ENCODE measurements around the gene EVI5L.
"Not testable (repeated sequence)": the region's sequence is repeated elsewhere in the genome, so short reads cannot be mapped to it uniquely, and the experiment has no call there.

Gene EVI5L

GRCh38 chr19:7874897-7875273, 44.9 kb downstream of the EVI5L start:
- DNase-seq = no peak

DNA sequence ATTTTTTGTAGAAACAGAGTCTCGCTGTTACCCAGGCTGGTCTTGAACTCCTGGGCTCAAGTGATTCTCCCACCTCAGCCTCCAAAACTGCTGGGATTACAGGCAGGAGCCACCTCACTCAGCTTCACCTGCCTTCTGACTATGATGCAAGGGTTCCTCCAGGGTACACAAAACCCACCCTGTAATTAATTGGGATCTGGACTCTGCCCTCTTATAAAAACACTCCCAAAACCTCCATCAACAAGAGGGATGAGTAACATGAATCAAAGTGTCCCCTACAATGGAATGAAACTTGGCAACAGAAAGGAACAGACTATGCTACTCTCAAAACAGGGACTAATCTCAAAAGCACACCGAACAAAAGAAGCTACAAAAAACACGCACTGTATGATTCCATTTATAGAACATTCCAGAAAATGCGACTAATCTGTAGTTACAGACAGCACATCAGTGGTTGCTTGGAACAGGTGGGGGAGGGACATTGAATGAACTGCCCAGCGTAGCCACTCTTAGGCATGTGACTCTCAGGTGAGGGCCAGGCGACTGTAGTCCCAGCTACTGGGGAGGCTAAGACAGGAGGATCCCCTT, 47.3 kb downstream of the EVI5L start:
- no peak for DNase-seq

DNA sequence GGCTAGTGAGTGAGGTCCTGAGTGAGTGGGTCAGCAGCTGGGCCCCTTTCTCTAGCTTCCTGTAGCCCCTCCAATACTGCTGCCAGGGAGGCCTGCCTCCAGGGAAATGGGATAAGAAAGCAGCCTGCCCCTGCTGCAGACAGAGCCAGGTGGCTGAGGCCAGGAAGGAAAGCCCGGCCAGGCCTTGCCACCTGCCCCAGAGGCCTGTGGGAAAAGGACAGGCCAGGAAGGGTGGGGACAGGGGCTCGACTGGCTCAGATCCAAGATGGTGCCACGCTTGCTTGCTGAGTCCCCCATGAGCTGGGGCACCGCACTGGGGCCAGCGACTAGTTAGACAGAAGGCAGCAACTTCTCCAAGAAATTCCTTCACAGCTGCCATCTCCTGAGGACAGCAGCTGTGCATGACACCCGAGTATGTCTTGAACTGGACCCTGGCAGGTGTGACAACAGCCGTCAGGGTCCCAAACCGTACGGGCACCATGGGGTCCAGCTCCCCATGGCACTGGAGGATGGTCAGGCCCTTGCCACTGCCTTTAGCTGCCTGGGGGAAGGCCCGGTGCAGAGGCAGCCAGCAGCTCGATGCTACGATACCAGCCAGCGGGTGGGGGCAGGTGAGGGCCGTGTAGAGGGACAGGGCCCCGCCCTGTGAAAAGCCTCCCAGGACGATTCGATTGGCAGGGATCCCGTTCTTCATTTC, 49.2 kb downstream of the EVI5L start:
- DNase-seq = no peak

DNA sequence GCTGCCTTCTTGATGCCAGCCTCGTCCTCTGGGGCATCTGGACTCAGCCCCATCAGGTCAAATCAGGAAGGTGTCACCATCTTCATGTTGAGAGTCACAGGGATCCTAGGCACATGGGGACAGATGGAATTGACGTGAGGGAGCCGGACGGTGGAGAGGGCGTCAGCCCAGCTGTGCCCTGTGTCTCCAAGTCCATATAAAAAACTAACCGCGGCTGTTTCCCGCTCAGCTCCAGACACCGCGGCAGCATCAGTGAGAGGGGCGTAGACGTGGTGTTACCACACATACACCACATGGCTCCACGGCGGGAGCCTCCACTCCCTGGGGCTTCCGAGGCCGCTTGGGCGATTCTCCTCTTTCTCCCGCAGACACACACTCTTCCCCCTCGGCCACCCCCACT, 49.8 kb downstream of the EVI5L start:
- DNase-seq = no peak

GRCh38 chr19:7881910-7882309, 51.9 kb downstream of the EVI5L start:
- no peak for DNase-seq

- no peak for DNase-seq
Observed at GRCh38 chr19:7883105-7883504, 53.1 kb downstream of the EVI5L start.

- DNase-seq = no peak
Observed at GRCh38 chr19:7883796-7884570, 54.0 kb downstream of the EVI5L start.

- DNase-seq = no peak
Observed at GRCh38 chr19:7885818-7886217, 55.8 kb downstream of the EVI5L start.

DNA sequence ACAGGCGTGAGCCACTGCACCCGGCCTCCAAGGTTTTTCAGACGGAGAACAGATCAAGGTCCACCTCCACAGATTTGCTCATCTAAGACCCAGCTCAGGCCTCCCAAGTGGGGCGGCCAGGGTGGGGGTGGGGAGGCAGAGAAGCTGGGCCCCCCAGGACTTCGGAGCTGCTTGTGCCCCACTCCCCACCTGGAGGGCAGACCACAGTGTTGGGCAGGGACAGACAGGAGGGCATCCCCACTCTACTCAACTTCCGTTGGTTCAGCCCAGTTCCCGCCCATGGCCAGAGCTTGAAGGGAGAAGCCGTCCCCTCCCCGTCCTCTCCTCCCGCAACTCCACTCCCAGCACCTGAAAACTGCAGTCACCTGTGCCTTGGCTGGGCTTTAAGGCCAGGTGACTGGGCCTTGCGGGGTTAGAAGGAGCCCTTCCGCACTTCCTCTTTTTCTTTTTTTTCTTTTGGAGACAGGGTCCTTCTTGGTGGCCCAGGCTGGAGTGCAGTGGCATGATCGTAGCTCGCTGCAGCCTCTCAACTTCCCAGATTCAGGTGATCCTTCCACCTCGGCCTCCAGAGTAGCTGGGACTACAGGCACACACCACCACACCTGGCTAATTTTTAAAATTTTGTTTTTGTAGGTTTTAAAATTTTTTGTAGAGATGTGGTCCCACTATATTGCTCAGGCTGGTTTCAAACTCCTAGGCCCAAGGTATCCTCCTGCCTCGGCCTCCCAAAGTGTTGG, 57.6 kb downstream of the EVI5L start:
- no peak for DNase-seq

GRCh38 chr19:7888145-7888825, 58.3 kb downstream of the EVI5L start, which contains the start of gene LRRC8E:
LRRC8E (plus strand) TSS chr19:7888510; CDS start chr19:7895604, 7,094 bp downstream.
- peak; percentile 29 for DNase-seq

DNA sequence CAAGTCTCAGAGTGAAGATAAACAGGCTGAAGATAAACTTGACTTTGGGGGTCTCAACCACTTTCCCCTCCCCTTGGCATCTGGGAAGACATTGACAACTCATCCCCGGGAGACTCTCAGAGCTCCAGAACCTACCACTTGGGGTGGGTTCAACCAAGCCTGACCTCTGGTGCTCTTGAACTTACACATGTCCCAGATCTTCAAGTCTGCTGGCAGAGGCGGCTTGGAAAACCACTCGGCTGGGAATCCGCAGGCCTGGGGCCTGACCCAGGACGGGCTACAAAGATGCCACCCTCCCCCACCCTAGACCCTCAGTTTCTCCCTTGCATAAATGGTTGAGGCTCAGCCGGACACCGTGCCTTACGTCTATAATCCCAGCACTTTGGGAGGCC, 58.8 kb downstream of the EVI5L start:
- no peak for DNase-seq

DNA sequence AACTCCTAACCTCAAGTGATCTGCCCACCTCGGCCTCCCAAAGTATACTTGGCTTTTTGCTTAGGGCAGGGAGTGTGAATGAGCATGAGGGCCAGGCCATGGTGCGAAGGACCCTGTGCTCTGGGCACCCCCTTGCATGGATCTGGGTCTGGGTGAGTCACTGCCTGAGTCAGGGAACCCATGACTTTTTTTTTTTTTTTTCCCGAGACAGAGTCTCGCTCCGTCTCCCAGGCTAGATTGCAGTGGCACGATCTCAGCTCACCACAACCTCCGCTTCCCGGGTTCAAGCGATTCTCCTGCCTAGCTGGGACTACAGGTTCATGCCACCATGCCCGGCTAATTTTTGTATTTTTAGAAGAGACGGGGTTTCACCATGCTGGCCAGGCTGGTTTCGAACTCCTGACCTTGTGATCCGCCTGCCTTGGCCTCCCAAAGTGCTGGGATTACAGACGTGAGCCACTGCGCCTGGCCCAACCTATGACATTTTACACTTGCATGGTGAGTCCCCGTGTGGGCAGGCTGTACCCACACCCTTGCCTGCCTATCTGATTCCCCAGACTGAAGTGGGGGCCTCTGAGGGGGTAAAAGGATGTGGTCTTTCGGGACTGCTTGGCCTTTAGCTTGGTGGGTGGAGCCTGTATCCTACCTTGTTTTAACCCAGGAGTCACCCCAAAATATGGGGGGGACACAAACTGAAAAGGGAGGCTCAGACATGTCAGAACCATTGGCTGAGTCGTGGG, 63.5 kb downstream of the EVI5L start:
- DNase-seq = not testable (repeated sequence)

- no peak for DNase-seq
Observed at GRCh38 chr19:7894612-7895309, 64.7 kb downstream of the EVI5L start.

DNA sequence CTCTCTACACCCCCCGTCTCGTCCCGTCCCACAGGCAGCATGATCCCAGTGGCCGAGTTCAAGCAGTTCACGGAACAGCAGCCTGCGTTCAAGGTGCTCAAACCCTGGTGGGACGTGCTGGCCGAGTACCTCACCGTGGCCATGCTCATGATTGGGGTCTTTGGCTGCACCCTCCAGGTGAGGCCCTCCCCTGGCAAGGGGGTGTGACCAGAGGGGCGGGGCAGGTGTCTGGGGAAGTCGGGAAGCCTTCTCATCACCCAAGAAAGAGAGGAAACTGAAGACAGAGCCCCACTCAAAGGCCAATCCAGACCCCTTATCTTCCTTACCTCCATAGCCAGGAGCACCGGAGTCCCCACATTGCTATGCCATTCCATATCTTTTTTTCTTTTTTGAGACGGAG, 65.5 kb downstream of the EVI5L start:
- no peak for DNase-seq

DNA sequence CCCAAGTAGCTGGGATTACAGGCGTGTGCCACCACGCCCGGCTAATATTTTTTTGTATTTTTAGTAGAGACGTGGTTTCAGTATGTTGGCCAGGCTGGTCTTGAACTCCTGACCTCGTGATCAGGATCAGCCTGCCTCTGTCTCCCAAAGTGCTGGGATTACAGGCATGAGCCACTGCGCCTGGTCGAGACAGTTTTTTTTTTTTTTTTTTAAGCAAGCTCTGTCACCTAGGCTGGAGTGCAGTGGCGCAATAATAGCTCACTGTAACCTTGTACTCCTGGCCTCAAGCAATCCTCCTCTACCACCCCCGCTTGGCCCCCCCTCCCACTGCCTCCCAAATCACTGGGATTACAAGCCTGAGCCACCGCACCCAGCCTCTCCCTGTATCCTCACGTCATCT, 67.3 kb downstream of the EVI5L start:
- DNase-seq = no peak

DNA sequence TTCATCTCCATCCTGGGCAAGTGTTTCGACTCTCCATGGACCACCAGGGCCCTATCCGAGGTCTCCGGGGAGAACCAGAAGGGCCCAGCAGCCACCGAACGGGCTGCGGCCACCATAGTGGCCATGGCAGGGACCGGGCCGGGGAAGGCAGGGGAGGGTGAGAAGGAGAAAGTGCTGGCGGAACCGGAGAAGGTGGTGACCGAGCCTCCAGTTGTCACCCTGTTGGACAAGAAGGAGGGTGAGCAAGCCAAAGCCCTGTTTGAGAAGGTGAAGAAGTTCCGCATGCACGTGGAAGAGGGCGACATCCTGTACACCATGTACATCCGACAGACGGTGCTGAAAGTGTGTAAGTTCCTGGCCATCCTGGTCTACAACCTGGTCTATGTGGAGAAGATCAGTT, 68.9 kb downstream of the EVI5L start:
- no peak for DNase-seq

GRCh38 chr19:7899751-7900378, 69.8 kb downstream of the EVI5L start:
- DNase-seq = no peak

GRCh38 chr19:7900401-7900870, 70.4 kb downstream of the EVI5L start:
- DNase-seq = no peak

DNA sequence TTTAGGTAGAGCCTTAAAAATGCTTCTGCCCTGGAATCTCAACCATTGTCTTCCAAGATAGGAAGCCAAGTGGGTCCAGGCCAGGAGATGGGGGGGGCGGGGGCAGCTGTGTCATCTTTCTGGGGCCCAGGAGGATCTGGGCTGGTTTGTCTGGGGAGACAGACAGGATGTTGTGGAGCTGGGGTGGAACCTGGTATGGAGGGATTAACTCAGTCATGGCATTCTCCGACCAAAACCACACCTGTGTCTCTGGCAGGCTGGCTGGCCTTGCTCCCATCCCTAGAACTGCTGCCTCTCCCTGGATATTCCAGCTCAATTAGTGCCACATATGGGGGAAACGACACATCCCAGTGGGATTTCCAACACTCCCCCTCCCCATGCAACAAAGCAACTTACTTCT, 70.9 kb downstream of the EVI5L start:
- DNase-seq = no peak

DNA sequence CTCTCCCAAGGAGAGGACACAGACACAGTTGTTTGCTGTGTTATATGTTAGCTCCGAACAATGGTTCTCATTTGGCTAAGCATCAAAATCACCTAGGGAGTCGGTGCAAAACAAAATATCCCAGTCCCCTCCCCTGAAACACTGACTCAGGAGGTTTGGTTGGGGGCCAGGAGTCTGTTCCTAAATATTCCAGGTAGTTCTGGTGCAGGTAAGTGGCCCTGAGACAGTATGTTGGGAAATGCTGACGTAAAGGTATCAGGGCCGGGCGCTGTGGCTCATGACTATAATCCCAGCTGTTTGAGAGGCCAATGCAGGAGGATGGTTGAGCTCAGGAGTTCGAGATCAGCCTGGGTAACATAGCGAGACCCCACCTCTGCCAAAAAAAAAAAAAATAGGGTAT, 71.3 kb downstream of the EVI5L start:
- no peak for DNase-seq

DNA sequence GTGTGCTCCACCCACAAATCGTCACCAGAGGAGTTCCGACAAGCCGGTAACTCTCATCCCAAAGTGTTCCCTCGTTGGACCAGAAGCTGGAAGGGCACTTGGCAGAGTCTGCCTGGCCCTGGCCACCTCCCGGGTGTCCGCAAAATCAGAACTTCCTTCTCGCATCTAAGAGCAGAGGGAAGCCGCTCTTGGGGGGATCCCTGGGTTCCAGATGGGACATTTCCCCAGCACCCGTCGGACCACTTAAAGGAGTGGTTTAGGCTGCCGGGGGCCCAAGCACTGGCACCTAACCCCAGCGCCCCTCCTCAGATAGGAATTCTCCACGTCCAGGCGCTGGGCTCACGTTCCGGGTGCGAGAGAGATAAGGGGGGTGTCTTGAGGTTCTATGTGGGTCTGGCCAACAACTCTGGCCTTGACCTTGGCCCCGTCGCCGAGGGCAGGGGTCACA, 72.8 kb downstream of the EVI5L start:
- no peak for DNase-seq

Data from activated CD4-positive, alpha-beta T cell treated with anti-CD3 and anti-CD28 coated beads, Interleukin-2, amount 50 U/mL, for 1 hour (primary cell).